MCF 10A (cell line): ENCODE data around the gene MFAP3L. TPM values are rescaled to one million over a fixed set of nuclear protein-coding genes. Genes with fewer than 3 reads are reported as not detected.
A peak's percentile ranks its signal among the peaks of the same experiment; 100 is the strongest.

ENCODE experiments used
- Bru-seq: library from RNA; stranded (reverse); fragments of 400-500 nt; gene quantifications from one replicate; lab custom pipeline; 2021; lab: Mats Ljungman, UMichigan
- BruChase-seq, 2 experiments: library from RNA; stranded (reverse); fragments of 400-500 nt; gene quantifications; one replicate each; lab custom pipeline; 2021; lab: Mats Ljungman, UMichigan
- BruUV-seq: library from RNA; stranded (reverse); fragments of 400-500 nt; replicated peaks from 2 replicates; lab custom pipeline; 2021; lab: Mats Ljungman, UMichigan
- CTCF ChIA-PET: fragments of 300-600 bp; sonication (Branson Sonifier 250); formaldehyde crosslinking; extraction: SDS; loops from one replicate; lab custom pipeline; 2021; ENCODE audit warnings: antibody characterized with exemption, inconsistent platforms; lab: Yijun Ruan, JAX
- POLR2A ChIA-PET: fragments of 300-600, 350-650 bp; sonication (Branson Sonifier 250); formaldehyde crosslinking; extraction: SDS; loops from one replicate; lab custom pipeline; 2020; ENCODE audit warnings: antibody characterized with exemption, inconsistent platforms; lab: Yijun Ruan, JAX
- DNase-seq: peaks from one replicate; pipeline ENCODE4 v3.0.0-alpha.2; 2018; ENCODE audit not compliant: unreplicated experiment
- H3K27ac Mint-ChIP-seq: one replicate; pipeline ENCODE4 v1.8.0; 2022; ENCODE audit warnings: mild to moderate bottlenecking, low read depth, mixed read lengths; ENCODE audit not compliant: unreplicated experiment
- H3K27me3 Mint-ChIP-seq: one replicate; pipeline ENCODE4 v1.8.0; 2022; ENCODE audit warnings: mixed read lengths; ENCODE audit not compliant: insufficient read depth, unreplicated experiment
- H3K36me3 Mint-ChIP-seq: one replicate; pipeline ENCODE4 v1.8.0; 2022; ENCODE audit warnings: mild to moderate bottlenecking, moderate library complexity, mixed read lengths; ENCODE audit not compliant: insufficient read depth, unreplicated experiment
- H3K4me1 Mint-ChIP-seq: one replicate; pipeline ENCODE4 v1.8.0; 2022; ENCODE audit warnings: mixed read lengths; ENCODE audit not compliant: insufficient read depth, unreplicated experiment
- H3K4me3 Mint-ChIP-seq: one replicate; pipeline ENCODE4 v1.8.0; 2022; ENCODE audit warnings: mild to moderate bottlenecking, moderate library complexity, mixed read lengths; ENCODE audit not compliant: unreplicated experiment
- H3K9me3 Mint-ChIP-seq: one replicate; pipeline ENCODE4 v1.8.0; 2022; ENCODE audit warnings: mixed read lengths; ENCODE audit not compliant: unreplicated experiment
- CTCF ChIP-seq: fragments of 200-600 bp; IDR thresholded peaks from one replicate; pipeline ENCODE4 v1.8.0; 2022; ENCODE audit warnings: antibody characterized with exemption, mild to moderate bottlenecking; ENCODE audit not compliant: unreplicated experiment
- intact Hi-C: fragments of 100-400 bp; cut with micrococcal nuclease; formaldehyde crosslinking; loops from 2 replicates; pipeline ENCODE4 v1.14.1; 2022
- long read RNA-seq: library from polyadenylated mRNA; stranded (forward); transcript quantifications from one replicate; pipeline ENCODE4 v2.0.0, GENCODE V29; 2022
- total RNA-seq: library from RNA; stranded (reverse); gene quantifications from 2 replicates; pipeline ENCODE4 v1.2.3, GENCODE V29; 2022

Gene MFAP3L
- 4.1 and 7.7 TPM in 2 replicates for total RNA-seq
- Bru-seq, nascent RNA: percentile 56 among the genes with signal in this experiment
- percentile 73 among the genes with signal in this experiment for BruChase-seq, experiment 1, labeled RNA remaining after a 6-hour chase
- percentile 68 among the genes with signal in this experiment for BruChase-seq, experiment 2, labeled RNA remaining after a 2-hour chase
- long read RNA-seq, partial matches to known transcripts: 0 of 4 reads
- long read RNA-seq, other reads (novel, unspliced or antisense): 4 of 4 reads

GRCh38 chr4:170026253-170027021, at the start of gene MFAP3L:
TSS of gene MFAP3L (minus strand) at chr4:170026395. CDS start at chr4:170005877, 20,518 bp downstream.
- H3K27me3 Mint-ChIP-seq: no peaks in the 10 kb centered on the region
- intact Hi-C loops: loop anchor here (1.0 to 5.0 kb wide), 3 partner anchors 214 to 413 kb away; partner anchors contain the start of gene CLCN3
- POLR2A ChIA-PET: interaction anchor here (0.6 to 2.6 kb wide), 11 partner anchors 12 to 415 kb away, joined by 3 to 15 read pairs (median 3); partner anchors contain the start of gene NEK1
- CTCF ChIA-PET: interaction anchor here (0.7 to 2.0 kb wide), 4 partner anchors 11 to 444 kb away, joined by 3 to 14 read pairs (median 3); no protein-coding TSS in a partner anchor
- H3K36me3 Mint-ChIP-seq: no peaks in the 10 kb centered on the region
- BruUV-seq: TSS peak; percentile 86
- DNase-seq: peak; percentile 86
- peak within 1 kb of the TSS; percentile 93 for H3K4me3 Mint-ChIP-seq
- no peak for TF ChIP-seq CTCF
- H3K27ac Mint-ChIP-seq: peak within 1 kb of the TSS; percentile 96
- H3K4me1 Mint-ChIP-seq: peaks cover 12% of the 10 kb centered on the region
- H3K9me3 Mint-ChIP-seq: no peaks in the 10 kb centered on the region

GRCh38 chr4:170071196-170071595, 45.0 kb upstream of the MFAP3L start:
- ChIA-PET CTCF (interaction anchor here (0.6 kb wide), 1 partner anchor 21 kb away, joined by 4 read pairs; no protein-coding TSS in a partner anchor), POLR2A (interaction anchor here (0.5 kb wide), 1 partner anchor 411 kb away, joined by 3 read pairs; no protein-coding TSS in a partner anchor)
- no TSS peak for BruUV-seq
- Mint-ChIP-seq H3K27me3 (no peaks in the 10 kb centered on the region), H3K27ac (no peak overlapping the region), H3K9me3 (no peaks in the 10 kb centered on the region), H3K36me3 (peaks cover 33% of the 10 kb centered on the region), H3K4me1 (no peaks in the 10 kb centered on the region), H3K4me3 (no peak overlapping the region)
- no peak for TF ChIP-seq CTCF
- DNase-seq: no peak
- intact Hi-C loops: no loop called here

GRCh38 chr4:170068438-170069128, 42.4 kb upstream of the MFAP3L start:
- Mint-ChIP-seq H3K27me3 (no peaks in the 10 kb centered on the region), H3K9me3 (no peaks in the 10 kb centered on the region), H3K36me3 (peaks cover 33% of the 10 kb centered on the region), H3K4me1 (no peaks in the 10 kb centered on the region), H3K27ac (no peak overlapping the region), H3K4me3 (no peak overlapping the region)
- DNase-seq: no peak
- ChIA-PET POLR2A (no interaction called here), CTCF (no interaction called here)
- no TSS peak for BruUV-seq
- intact Hi-C loops: no loop called here
- TF ChIP-seq CTCF: no peak
